Measurements from ENCODE around the gene TNFAIP8.

GRCh38 chr5:119435436-119436132 lies 79.8 kb downstream of the TNFAIP8 start:
- peak; percentile 82 for TF ChIP-seq CTCF (CRISPR knock-in tag; IDR thresholded peaks at IDR 0.05)
- 0 out of 2 replicates have a peak, but pooled peaks have one; percentile 39 for TF ChIP-seq GFI1 (CRISPR knock-in tag; IDR thresholded peaks at IDR 0.05; ENCODE audit: borderline replicate concordance)
- TF ChIP-seq EZH2 (conservative IDR thresholded peaks at IDR 0.05; ENCODE audit: low read depth, low read length) = no peak
- no peak for TF ChIP-seq PATZ1 (CRISPR knock-in tag; IDR thresholded peaks at IDR 0.05)
- no peak for TF ChIP-seq GABPB1 (CRISPR knock-in tag; IDR thresholded peaks at IDR 0.05)
- TF ChIP-seq THRA (CRISPR knock-in tag; IDR thresholded peaks at IDR 0.05; ENCODE audit: borderline replicate concordance) = no peak
- TF ChIP-seq YEATS4 (CRISPR knock-in tag; IDR thresholded peaks at IDR 0.05; ENCODE audit: borderline replicate concordance) = no peak
- no peak for TF ChIP-seq ZNF574 (CRISPR knock-in tag; IDR thresholded peaks at IDR 0.05)
- TF ChIP-seq EP300 (IDR thresholded peaks at IDR 0.05; ENCODE audit: low read depth in 2 of 2, low read length in 2 of 2) = no peak
- TF ChIP-seq EP300 (CRISPR knock-in tag; IDR thresholded peaks at IDR 0.05; ENCODE audit: borderline replicate concordance) = no peak
- TF ChIP-seq MAZ (IDR thresholded peaks at IDR 0.05; ENCODE audit: borderline replicate concordance, low read depth, low read length) = no peak
- no peak for TF ChIP-seq MAZ (CRISPR knock-in tag; IDR thresholded peaks at IDR 0.05; ENCODE audit: low read depth)
- TF ChIP-seq KDM1A (CRISPR knock-in tag; IDR thresholded peaks at IDR 0.05) = no peak
- TF ChIP-seq ZNF709 (CRISPR knock-in tag; IDR thresholded peaks at IDR 0.05) = no peak
- TF ChIP-seq ZC3H13 (CRISPR knock-in tag; IDR thresholded peaks at IDR 0.05) = no peak
- no peak for TF ChIP-seq ZZZ3 (CRISPR knock-in tag; IDR thresholded peaks at IDR 0.05; ENCODE audit: borderline replicate concordance)

Data from HepG2 (cell line).